T-helper 17 cell (primary cell): ENCODE results near the gene EID2B. TPM values are rescaled to one million over a fixed set of nuclear protein-coding genes. Genes with fewer than 3 reads are reported as not detected.

Source experiments
- ATAC-seq: fragments of 150-1000 bp; cut with Tn5 transposase; 2 replicates; pipeline ENCODE4 v1.10.0; 2021; ENCODE audit warnings: mild to moderate bottlenecking, moderate library complexity
- DNase-seq, 3 donors: peaks; one replicate each; pipeline versions ENCODE4 v3.0.0 to v3.0.0-alpha.2; 2020 to 2021
- H3K9me3 ChIP-seq: one replicate; pipeline ENCODE4 v1.7.0; 2013; ENCODE audit warnings: low read length, mild to moderate bottlenecking; ENCODE audit not compliant: control insufficient read depth, poor library complexity, severe bottlenecking
- H3K27ac Mint-ChIP-seq: one replicate; pipeline ENCODE4 v1.8.0; 2022; ENCODE audit warnings: mild to moderate bottlenecking, moderate library complexity, mixed read lengths
- H3K27me3 Mint-ChIP-seq: one replicate; pipeline ENCODE4 v1.8.0; 2022; ENCODE audit warnings: mixed read lengths
- H3K36me3 Mint-ChIP-seq: one replicate; pipeline ENCODE4 v1.8.0; 2022; ENCODE audit warnings: low read depth, mixed read lengths
- H3K4me1 Mint-ChIP-seq: one replicate; pipeline ENCODE4 v1.8.0; 2022; ENCODE audit warnings: mild to moderate bottlenecking, mixed read lengths
- H3K4me3 Mint-ChIP-seq: one replicate; pipeline ENCODE4 v1.8.0; 2022; ENCODE audit warnings: mild to moderate bottlenecking, moderate library complexity, mixed read lengths
- total RNA-seq, 4 donors: library from RNA in 2 of 4; stranded (reverse) in 2 of 4; gene quantifications; one replicate each; pipeline ENCODE4 v1.2.3 and lab custom pipeline; 2022 to 2026

EID2B gene
- total RNA-seq (1 to 10 TPM; 3.9 to 4.9 TPM), total RNA-seq (lab: John Stamatoyannopoulos, UW) (4.6 to 6.0 reads per million in 2 donors)

- DNase-seq = peak; percentile 88 to 93 (median 91)
- Mint-ChIP-seq H3K4me3 (peak within 1 kb of the TSS; percentile 91), H3K36me3 (no peaks in the 10 kb centered on the region), H3K4me1 (peaks cover 13% of the 10 kb centered on the region), H3K27ac (peak within 1 kb of the TSS; percentile 82), H3K27me3 (no peaks in the 10 kb centered on the region)
- peak; percentile 96 for ATAC-seq
- H3K9me3 ChIP-seq = no peaks in the 10 kb centered on the region
Measured at GRCh38 chr19:39532233-39533002, at the start of gene EID2B. Gene EID2B, minus strand, starts transcription at chr19:39532852. Its CDS starts 50 bp downstream, at chr19:39532802.

- H3K9me3 ChIP-seq = peaks cover 2% of the 10 kb centered on the region
- Mint-ChIP-seq H3K4me1 (no peaks in the 10 kb centered on the region), H3K27ac (no peak overlapping the region), H3K36me3 (peaks cover 2% of the 10 kb centered on the region), H3K4me3 (no peak overlapping the region), H3K27me3 (peaks cover 30% of the 10 kb centered on the region)
- ATAC-seq (no peak), DNase-seq (no peak)
Measured at GRCh38 chr19:39582442-39582841, 49.8 kb upstream of the EID2B start.

- DNase-seq (no peak), ATAC-seq (no peak)
- Mint-ChIP-seq H3K36me3 (peaks cover 3% of the 10 kb centered on the region), H3K27ac (no peak overlapping the region), H3K4me3 (no peak overlapping the region), H3K27me3 (peaks cover 21% of the 10 kb centered on the region), H3K4me1 (no peaks in the 10 kb centered on the region)
- no peaks in the 10 kb centered on the region for H3K9me3 ChIP-seq
Measured at GRCh38 chr19:39568604-39569003, 36.0 kb upstream of the EID2B start.

GRCh38 chr19:39566064-39566463 lies 33.4 kb upstream of the EID2B start:
- Mint-ChIP-seq H3K27ac (no peak overlapping the region), H3K4me1 (no peaks in the 10 kb centered on the region), H3K36me3 (peaks cover 3% of the 10 kb centered on the region), H3K4me3 (no peak overlapping the region), H3K27me3 (peaks cover 19% of the 10 kb centered on the region)
- H3K9me3 ChIP-seq = no peaks in the 10 kb centered on the region
- DNase-seq (no peak), ATAC-seq (no peak)

- no peaks in the 10 kb centered on the region for H3K9me3 ChIP-seq
- Mint-ChIP-seq H3K36me3 (peaks cover 3% of the 10 kb centered on the region), H3K27me3 (peaks cover 3% of the 10 kb centered on the region), H3K27ac (no peak overlapping the region), H3K4me1 (peaks cover 7% of the 10 kb centered on the region), H3K4me3 (no peak overlapping the region)
- DNase-seq = no peak
- no peak for ATAC-seq
Measured at GRCh38 chr19:39563408-39563807, 30.8 kb upstream of the EID2B start.

GRCh38 chr19:39558624-39559117 lies 26.0 kb upstream of the EID2B start:
- peaks cover 2% of the 10 kb centered on the region for H3K36me3 Mint-ChIP-seq
- no peaks in the 10 kb centered on the region for H3K9me3 ChIP-seq
- peak overlapping the region; percentile 93 for H3K27ac Mint-ChIP-seq
- ATAC-seq (peak; percentile 83), DNase-seq (no peak)
- H3K4me1 Mint-ChIP-seq = peaks cover 23% of the 10 kb centered on the region
- peak overlapping the region; percentile 93 for H3K4me3 Mint-ChIP-seq
- no peaks in the 10 kb centered on the region for H3K27me3 Mint-ChIP-seq

GRCh38 chr19:39557811-39558623 lies 25.4 kb upstream of the EID2B start:
- Mint-ChIP-seq H3K27ac (peak overlapping the region; percentile 93), H3K4me3 (peak overlapping the region; percentile 93), H3K36me3 (peaks cover 2% of the 10 kb centered on the region), H3K4me1 (peaks cover 23% of the 10 kb centered on the region), H3K27me3 (no peaks in the 10 kb centered on the region)
- H3K9me3 ChIP-seq = no peaks in the 10 kb centered on the region
- peak; percentile 82 for ATAC-seq
- no peak for DNase-seq

GRCh38 chr19:39555883-39556282 lies 23.2 kb upstream of the EID2B start:
- no peak for DNase-seq
- ATAC-seq = no peak
- no peaks in the 10 kb centered on the region for H3K9me3 ChIP-seq
- peaks cover 23% of the 10 kb centered on the region for H3K4me1 Mint-ChIP-seq
- H3K27me3 Mint-ChIP-seq = no peaks in the 10 kb centered on the region
- H3K36me3 Mint-ChIP-seq = peaks cover 2% of the 10 kb centered on the region
- H3K4me3 Mint-ChIP-seq = no peak overlapping the region
- H3K27ac Mint-ChIP-seq = no peak overlapping the region

- no peaks in the 10 kb centered on the region for H3K9me3 ChIP-seq
- H3K27me3 Mint-ChIP-seq = no peaks in the 10 kb centered on the region
- H3K4me3 Mint-ChIP-seq = no peak overlapping the region
- H3K36me3 Mint-ChIP-seq = peaks cover 2% of the 10 kb centered on the region
- DNase-seq = no peak
- H3K27ac Mint-ChIP-seq = no peak overlapping the region
- peaks cover 23% of the 10 kb centered on the region for H3K4me1 Mint-ChIP-seq
- no peak for ATAC-seq
Measured at GRCh38 chr19:39554701-39555311, 22.2 kb upstream of the EID2B start.

GRCh38 chr19:39553082-39553652 lies 20.5 kb upstream of the EID2B start:
- peaks cover 1% of the 10 kb centered on the region for H3K36me3 Mint-ChIP-seq
- H3K27me3 Mint-ChIP-seq = no peaks in the 10 kb centered on the region
- H3K4me1 Mint-ChIP-seq = peaks cover 14% of the 10 kb centered on the region
- H3K4me3 Mint-ChIP-seq = no peak overlapping the region
- no peaks in the 10 kb centered on the region for H3K9me3 ChIP-seq
- ATAC-seq (no peak), DNase-seq (no peak)
- H3K27ac Mint-ChIP-seq = no peak overlapping the region

- no peak overlapping the region for H3K27ac Mint-ChIP-seq
Measured at GRCh38 chr19:39550197-39550596, 17.5 kb upstream of the EID2B start.

GRCh38 chr19:39546599-39546998 lies 13.9 kb upstream of the EID2B start:
- peaks cover 31% of the 10 kb centered on the region for H3K4me1 Mint-ChIP-seq
- H3K4me3 Mint-ChIP-seq = no peak overlapping the region
- H3K36me3 Mint-ChIP-seq = no peaks in the 10 kb centered on the region
- ATAC-seq (no peak), DNase-seq (no peak)
- H3K27ac Mint-ChIP-seq = no peak overlapping the region
- H3K9me3 ChIP-seq = no peaks in the 10 kb centered on the region
- H3K27me3 Mint-ChIP-seq = no peaks in the 10 kb centered on the region

More at GRCh38 chr19:39550197-39550596, 17.5 kb upstream of the EID2B start:
- peaks cover 11% of the 10 kb centered on the region for H3K4me1 Mint-ChIP-seq
- no peak for ATAC-seq
- H3K4me3 Mint-ChIP-seq = no peak overlapping the region
- H3K9me3 ChIP-seq = no peaks in the 10 kb centered on the region
- DNase-seq = no peak
- H3K36me3 Mint-ChIP-seq = no peaks in the 10 kb centered on the region
- H3K27me3 Mint-ChIP-seq = no peaks in the 10 kb centered on the region

- H3K27ac Mint-ChIP-seq = peak overlapping the region; percentile 85
- H3K4me1 Mint-ChIP-seq = peaks cover 40% of the 10 kb centered on the region
- H3K9me3 ChIP-seq = no peaks in the 10 kb centered on the region
- DNase-seq (no peak), ATAC-seq (peak; percentile 57)
- H3K36me3 Mint-ChIP-seq = no peaks in the 10 kb centered on the region
- H3K4me3 Mint-ChIP-seq = peak overlapping the region; percentile 3
- H3K27me3 Mint-ChIP-seq = no peaks in the 10 kb centered on the region
Measured at GRCh38 chr19:39544911-39545310, 12.3 kb upstream of the EID2B start.
